Aorta (tissue), 5 donors: ENCODE data around the gene TFEB. TPM values are rescaled to one million over a fixed set of nuclear protein-coding genes. Genes with fewer than 3 reads are reported as not detected.

ENCODE experiments used
- ATAC-seq: fragments of 200-7000 bp; cut with Tn5 transposase; one replicate; pipeline ENCODE4 v1.9.1; 2022; ENCODE audit warnings: moderate library complexity; ENCODE audit not compliant: low FRiP score
- DNase-seq, 2 donors: peaks; one replicate each; pipeline ENCODE4 v3.0.0-alpha.2; 2020
- H3K27ac ChIP-seq, 2 donors: one replicate each; pipeline ENCODE4 v1.5.1; 2013; ENCODE audit warnings: low read length in 2 of 2, mild to moderate bottlenecking in 2 of 2, moderate library complexity in 2 of 2, control low read depth in 1 of 2, inconsistent platforms in 1 of 2, low read depth in 1 of 2
- H3K27me3 ChIP-seq, 2 donors: one replicate each; pipeline ENCODE4 v1.6.1; 2013; ENCODE audit warnings: control low read depth in 1 of 2, low read length in 1 of 2, mild to moderate bottlenecking in 1 of 2, moderate library complexity in 1 of 2; ENCODE audit not compliant: insufficient read depth in 2 of 2, control insufficient read depth in 1 of 2
- H3K36me3 ChIP-seq, 2 donors: one replicate each; pipeline ENCODE4 v1.6.1; 2013; ENCODE audit warnings: control low read depth in 1 of 2, low read length in 1 of 2, mild to moderate bottlenecking in 1 of 2; ENCODE audit not compliant: insufficient read depth in 2 of 2, control insufficient read depth in 1 of 2
- H3K4me1 ChIP-seq, 2 donors: one replicate each; pipeline ENCODE4 v1.6.1; 2013; ENCODE audit warnings: low read length in 2 of 2, control low read depth in 1 of 2, mild to moderate bottlenecking in 1 of 2, moderate library complexity in 1 of 2; ENCODE audit not compliant: insufficient read depth in 2 of 2, control insufficient read depth in 1 of 2
- H3K4me3 ChIP-seq, 2 donors: one replicate each; pipeline ENCODE4 v1.5.1; 2013; ENCODE audit warnings: low read length in 2 of 2, control low read depth in 1 of 2, mild to moderate bottlenecking in 1 of 2
- H3K9me3 ChIP-seq: one replicate; pipeline ENCODE4 v1.6.1; 2013; ENCODE audit warnings: mild to moderate bottlenecking, low read length; ENCODE audit not compliant: control insufficient read depth
- WGBS, 2 donors: extraction: QIAGEN DNeasy Blood & Tissue Kit; methylation state at CpG; one replicate each; pipeline ENCODE4 v1.1.7; 2013; 5-methylcytosine and 5-hydroxymethylcytosine counted together
- intact Hi-C, 2 donors: fragments of 100-400 bp; cut with DNase I; formaldehyde crosslinking; loops; one replicate each; pipeline versions ENCODE4 v1.14.2 to v1.15.0; 2022
- polyA plus RNA-seq, 2 donors: library from polyadenylated mRNA; stranded (reverse); fragments of 200-250 nt; gene quantifications; one replicate each; pipeline ENCODE4 v1.2.3, GENCODE V29; 2013
- total RNA-seq, 2 donors: library from RNA; stranded (reverse); fragmentation: NEBNext Ultra II Directional; extraction: Animal tissue kit (Norgen Biotek cat#: 25700); gene quantifications; one replicate each; pipeline ENCODE4 v1.2.1, GENCODE V29; 2021
- donor health status: healthy with polysubstance abuse.
- donor health status: Bipolar disorder and iron deficiency.
- donor health status: DM: no; HTN: no; CAD: no.
- donor health status: DM: no; HTN: no; CAD: no.
- donor health status: DM: yes; HTN: yes; CAD: no.

TFEB gene
- total and polyA plus RNA-seq, 4 donors, result 7.3 to 32.1 (median 21.5) TPM

DNA sequence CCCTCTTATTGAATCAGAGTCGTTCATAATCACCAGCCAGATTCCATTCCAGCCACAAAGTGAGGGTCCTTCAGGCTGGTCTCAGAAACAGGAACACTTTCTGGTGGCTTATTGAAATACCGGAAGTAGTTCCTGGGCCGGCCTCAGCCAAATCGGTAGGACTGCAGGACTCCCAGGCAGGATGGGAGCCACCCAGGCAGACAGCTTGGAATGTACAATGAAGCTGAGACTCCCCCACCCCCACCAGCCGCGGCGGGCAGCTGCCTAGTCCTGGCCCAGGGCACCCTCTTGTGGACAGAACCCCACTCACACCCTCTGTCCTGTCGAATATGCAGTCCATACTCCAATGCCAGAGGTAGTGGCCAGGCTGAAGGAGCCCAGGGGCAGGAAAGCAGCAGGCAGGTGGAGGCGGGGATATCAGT lies 53.3 kb downstream of the TFEB start:
- intact Hi-C loops, result loop anchor here (1.0 to 10.0 kb wide), 6 partner anchors 79 to 313 kb away; no protein-coding TSS in a partner anchor
- Histone ChIP-seq H3K4me3 (no peak overlapping the region), H3K27ac (no peak overlapping the region), H3K4me1 (no peaks in the 10 kb centered on the region), H3K27me3 (no peaks in the 10 kb centered on the region), H3K36me3 (peaks cover 0 to 3% of the 10 kb centered on the region in 2 donors), H3K9me3 (no peaks in the 10 kb centered on the region)
- DNase-seq (peak; percentile 93 to 95), ATAC-seq (peak; percentile 93)
- WGBS, 2 donors, result 5% methylated on average over 9 of the region's 9 CpGs

DNA sequence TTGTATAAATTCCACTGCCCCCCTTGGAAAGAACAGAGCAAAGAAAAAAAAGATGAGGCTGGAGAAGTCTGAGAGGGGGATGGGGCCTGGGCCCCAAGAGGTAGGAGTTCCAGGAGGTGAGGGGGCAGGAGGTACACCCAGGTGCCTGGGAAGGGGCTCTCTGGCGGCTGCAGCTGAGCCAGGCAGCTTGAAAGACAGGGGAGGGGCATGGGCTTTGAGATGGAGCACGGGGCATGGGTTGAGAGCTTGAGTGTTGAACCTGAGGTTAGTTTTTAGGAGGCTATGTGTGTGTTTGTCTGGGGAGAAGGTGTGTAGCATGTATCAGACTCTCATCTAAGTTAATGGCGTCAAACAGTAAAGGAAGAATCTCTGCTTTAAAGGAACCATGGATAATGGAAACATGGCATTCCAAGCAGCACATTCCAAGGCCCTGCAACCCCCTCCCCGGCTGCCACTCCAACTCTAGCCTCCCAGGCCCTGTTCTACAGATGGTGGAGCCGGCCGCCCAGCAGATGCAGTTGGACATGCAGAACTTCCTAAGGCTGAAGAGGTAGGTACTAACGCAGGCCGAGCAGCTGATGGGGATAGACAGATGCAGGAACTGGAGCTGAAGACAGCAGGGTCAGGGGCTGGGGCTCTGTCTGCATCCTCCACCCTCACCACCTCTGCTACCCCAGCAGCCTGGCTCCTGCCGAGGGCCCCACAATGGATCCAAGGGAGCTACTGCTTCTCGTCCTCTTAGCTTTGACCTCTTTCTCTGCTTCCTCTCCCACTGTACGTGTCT lies 55.0 kb downstream of the TFEB start:
- Histone ChIP-seq H3K27ac (no peak overlapping the region), H3K4me3 (no peak overlapping the region), H3K4me1 (no peaks in the 10 kb centered on the region), H3K27me3 (no peaks in the 10 kb centered on the region), H3K36me3 (no peaks in the 10 kb centered on the region), H3K9me3 (no peaks in the 10 kb centered on the region)
- peak in 1 of 2 donors; percentile 67 for DNase-seq
- WGBS, 2 donors, result 79 to 80% methylated on average over 11 of the region's 11 CpGs
- intact Hi-C loops, result loop anchor here (5.0 to 10.0 kb wide), 3 partner anchors 218 to 256 kb away; no protein-coding TSS in a partner anchor
- no peak for ATAC-seq

- Histone ChIP-seq H3K27ac (no peak overlapping the region), H3K4me3 (no peak overlapping the region), H3K9me3 (no peaks in the 10 kb centered on the region), H3K27me3 (no peaks in the 10 kb centered on the region), H3K4me1 (no peaks in the 10 kb centered on the region), H3K36me3 (no peaks in the 10 kb centered on the region)
- WGBS, 2 donors, result 93 to 94% methylated on average over 9 of the region's 9 CpGs
- DNase-seq, result peak in 1 of 2 donors; percentile 44
- no peak for ATAC-seq
- intact Hi-C loops, result loop anchor here (5.0 to 10.0 kb wide), 3 partner anchors 217 to 255 kb away; no protein-coding TSS in a partner anchor
Measured at GRCh38 chr6:41679696-41680095, 55.7 kb downstream of the TFEB start.

GRCh38 chr6:41678511-41679084 lies 56.8 kb downstream of the TFEB start:
- intact Hi-C loops, result no loop called here
- whole genome bisulfite sequencing, 2 donors, result 86 to 91% methylated on average over 8 of the region's 8 CpGs
- DNase-seq (peak; percentile 31 to 36), ATAC-seq (no peak)
- H3K9me3 ChIP-seq, result no peaks in the 10 kb centered on the region
- H3K4me3 ChIP-seq, result no peak overlapping the region
- H3K36me3 ChIP-seq, result no peaks in the 10 kb centered on the region
- H3K27ac ChIP-seq, result no peak overlapping the region
- no peaks in the 10 kb centered on the region for H3K4me1 ChIP-seq
- H3K27me3 ChIP-seq, result no peaks in the 10 kb centered on the region

DNA sequence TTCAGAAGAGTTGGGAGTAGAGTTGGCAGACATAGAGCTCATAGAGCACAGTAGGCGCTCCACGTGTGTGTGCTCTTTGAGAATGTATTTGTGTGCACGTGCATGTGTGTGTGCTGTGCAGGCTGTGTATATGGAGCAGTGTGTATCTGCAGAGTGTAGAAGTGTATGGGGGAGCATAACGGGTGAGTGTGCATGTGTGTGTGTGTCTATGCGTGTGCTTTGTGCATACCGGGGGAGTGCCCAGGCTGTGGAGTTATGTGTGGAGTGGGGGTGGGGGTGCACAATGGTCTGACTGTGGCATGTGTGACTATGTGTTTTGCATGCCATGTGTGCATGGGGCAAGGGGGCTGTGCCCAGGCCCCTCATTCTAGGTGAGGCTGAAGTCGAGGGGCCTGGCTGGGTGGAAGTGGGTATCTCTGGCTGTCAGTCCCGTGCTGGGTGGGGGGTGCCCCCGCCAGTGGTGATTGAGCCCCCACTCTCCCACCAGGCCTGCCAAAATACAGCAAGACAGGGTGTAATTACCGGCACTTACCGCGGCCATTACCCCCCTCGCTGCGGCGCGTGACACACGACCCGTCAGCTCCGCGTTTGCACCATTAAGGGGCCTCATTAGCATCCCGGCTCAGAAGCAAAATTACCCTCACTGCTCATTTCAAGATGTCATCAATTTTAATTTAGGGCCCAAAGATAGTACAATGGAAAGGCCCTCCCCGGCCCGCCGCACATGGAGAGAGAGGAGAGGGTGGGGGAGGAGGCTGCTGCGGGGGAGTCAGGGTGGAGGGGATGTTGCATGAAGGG lies 58.1 kb downstream of the TFEB start:
- Histone ChIP-seq H3K9me3 (no peaks in the 10 kb centered on the region), H3K36me3 (no peaks in the 10 kb centered on the region), H3K27me3 (no peaks in the 10 kb centered on the region), H3K4me3 (no peak overlapping the region), H3K4me1 (no peaks in the 10 kb centered on the region), H3K27ac (no peak overlapping the region)
- ATAC-seq (no peak), DNase-seq (peak in 1 of 2 donors; percentile 67)
- intact Hi-C loops, result no loop called here
- 78 to 80% methylated on average over 24 to 25 of the region's 25 CpGs for WGBS, 2 donors

GRCh38 chr6:41676431-41676830 lies 59.0 kb downstream of the TFEB start:
- ATAC-seq, result no peak
- H3K27ac ChIP-seq, result no peak overlapping the region
- whole genome bisulfite sequencing, 2 donors, result 87 to 88% methylated on average over 5 of the region's 5 CpGs
- no peaks in the 10 kb centered on the region for H3K9me3 ChIP-seq
- H3K4me1 ChIP-seq, result no peaks in the 10 kb centered on the region
- no peaks in the 10 kb centered on the region for H3K36me3 ChIP-seq
- no peaks in the 10 kb centered on the region for H3K27me3 ChIP-seq
- H3K4me3 ChIP-seq, result no peak overlapping the region
- intact Hi-C loops, result no loop called here
- DNase-seq, result peak in 1 of 2 donors; percentile 26

DNA sequence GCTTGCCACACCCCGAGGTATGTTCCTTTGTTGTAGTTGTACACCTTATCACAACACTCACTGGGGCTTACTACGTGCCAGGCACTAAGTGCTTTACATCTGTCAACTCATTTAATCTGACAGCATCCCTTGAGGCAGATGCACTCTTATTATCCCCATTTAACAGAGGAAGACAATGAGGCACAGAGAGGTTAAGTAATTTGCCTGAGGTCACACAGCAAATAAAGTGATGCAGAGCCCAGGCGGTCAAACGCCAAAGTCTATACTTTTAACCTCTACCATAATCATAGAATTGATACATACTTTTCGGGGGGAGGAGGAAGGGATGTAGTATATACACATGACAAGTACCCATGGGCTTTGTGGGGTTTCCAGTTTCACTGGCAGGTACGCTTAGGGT lies 59.4 kb downstream of the TFEB start:
- Histone ChIP-seq H3K9me3 (no peaks in the 10 kb centered on the region), H3K36me3 (no peaks in the 10 kb centered on the region), H3K27ac (no peak overlapping the region), H3K27me3 (no peaks in the 10 kb centered on the region), H3K4me1 (no peaks in the 10 kb centered on the region), H3K4me3 (no peak overlapping the region)
- DNase-seq (no peak), ATAC-seq (no peak)
- intact Hi-C loops, result no loop called here
- 90 to 92% methylated on average over 6 of the region's 6 CpGs for WGBS, 2 donors

- Histone ChIP-seq H3K27ac (no peak overlapping the region), H3K27me3 (no peaks in the 10 kb centered on the region), H3K4me3 (no peak overlapping the region), H3K9me3 (no peaks in the 10 kb centered on the region), H3K4me1 (no peaks in the 10 kb centered on the region), H3K36me3 (no peaks in the 10 kb centered on the region)
- intact Hi-C loops, result no loop called here
- ATAC-seq, result no peak
- peak; percentile 24 to 25 for DNase-seq
- WGBS, 2 donors, result 87 to 89% methylated on average over 6 of the region's 6 CpGs
Measured at GRCh38 chr6:41675176-41675775, 60.1 kb downstream of the TFEB start.
